SK-N-SH (cell line): Measurements from ENCODE around the gene NTN1. TPM values are rescaled to one million over a fixed set of nuclear protein-coding genes. Genes with fewer than 3 reads are reported as not detected.

Experiments used
- CTCF ChIA-PET: fragments of 300-600, 350-600 bp; formaldehyde crosslinking; extraction: SDS; loops from one replicate; lab custom pipeline; 2021; lab: Yijun Ruan, JAX
- POLR2A ChIA-PET: fragments of 350-600 bp; sonication (Branson Sonifier 250); formaldehyde crosslinking; extraction: SDS; loops from one replicate; lab custom pipeline; 2020; ENCODE audit warnings: antibody characterized with exemption, inconsistent platforms; lab: Yijun Ruan, JAX
- DNase-seq: peaks from one replicate; pipeline ENCODE4 v3.0.0; 2012
- H2AFZ ChIP-seq: fragments of 200-600 bp; sonication (generic); 2 replicates; pipeline ENCODE4 v1.8.1; 2016; ENCODE audit warnings: antibody characterized with exemption, mild to moderate bottlenecking, low read depth
- H3F3A ChIP-seq: fragments of 200-600 bp; sonication (generic); replicated peaks from 2 replicates; pipeline ENCODE3; 2016; ENCODE audit warnings: antibody characterized with exemption, mild to moderate bottlenecking; ENCODE audit not compliant: insufficient read depth
- H3K27ac ChIP-seq, 2 experiments: fragments of 200-500 bp in 1 of 2; fragments of 200-600 bp in 1 of 2; sonication (Bioruptor generic) in 1 of 2; sonication (generic), shearing (Covaris generic) in 1 of 2; 2 replicates each; pipeline versions ENCODE4 v1.5.1 to v1.6.1; 2014 to 2016; ENCODE audit warnings: low read depth in 2 of 2, inconsistent platforms in 1 of 2, low read length in 1 of 2, mild to moderate bottlenecking in 1 of 2, mixed read lengths in 1 of 2
- H3K27me3 ChIP-seq: fragments of 200-600 bp; sonication (generic), shearing (Covaris generic); 2 replicates; pipeline ENCODE4 v1.6.1; 2016; ENCODE audit warnings: mixed run types; ENCODE audit not compliant: insufficient read depth
- H3K36me3 ChIP-seq, 2 experiments: fragments of 200-500 bp in 1 of 2; fragments of 200-600 bp in 1 of 2; sonication (Bioruptor generic) in 1 of 2; sonication (generic) in 1 of 2; replicated peaks in 1 of 2; 2 replicates each; pipeline versions ENCODE3 to v1.5.1; 2014 to 2016; ENCODE audit warnings: low read length in 1 of 2, mild to moderate bottlenecking in 1 of 2; ENCODE audit not compliant: insufficient read depth in 2 of 2, control insufficient read depth in 1 of 2
- H3K4me1 ChIP-seq, 2 experiments: fragments of 200-500 bp in 1 of 2; fragments of 200-600 bp in 1 of 2; sonication (Bioruptor generic) in 1 of 2; sonication (generic), shearing (Covaris generic) in 1 of 2; 2 replicates each; pipeline versions ENCODE4 v1.5.1 to v1.6.1; 2014 to 2016; ENCODE audit warnings: low read depth in 1 of 2, low read length in 1 of 2, mixed run types in 1 of 2; ENCODE audit not compliant: insufficient read depth in 2 of 2, control insufficient read depth in 1 of 2
- H3K4me2 ChIP-seq: fragments of 200-600 bp; sonication (generic), shearing (Covaris generic); 2 replicates; pipeline ENCODE4 v1.6.1; 2017; ENCODE audit warnings: mixed run types
- H3K4me3 ChIP-seq, 2 experiments: fragments of 200-500 bp in 1 of 2; fragments of 200-600 bp in 1 of 2; sonication (Bioruptor generic) in 1 of 2; sonication (generic), shearing (Covaris generic) in 1 of 2; 2 replicates each; pipeline versions ENCODE4 v1.5.1 to v1.8.1; 2014 to 2016; ENCODE audit warnings: low read depth in 2 of 2, inconsistent platforms in 1 of 2, low read length in 1 of 2, mild to moderate bottlenecking in 1 of 2, mixed read lengths in 1 of 2, moderate library complexity in 1 of 2
- H3K79me2 ChIP-seq: fragments of 200-600 bp; sonication (generic); 2 replicates; pipeline ENCODE4 v1.8.1; 2017; ENCODE audit warnings: mild to moderate bottlenecking; ENCODE audit not compliant: insufficient read depth
- H3K9ac ChIP-seq: fragments of 200-600 bp; sonication (generic); 2 replicates; pipeline ENCODE4 v1.6.1; 2017; ENCODE audit warnings: mixed run types
- H3K9me2 ChIP-seq: fragments of 200-600 bp; sonication (generic); 2 replicates; pipeline ENCODE4 v1.6.1; 2017; ENCODE audit warnings: mixed run types
- H3K9me3 ChIP-seq: fragments of 200-600 bp; sonication (generic); 2 replicates; pipeline ENCODE4 v1.6.1; 2017; ENCODE audit warnings: mixed run types, mild to moderate bottlenecking, moderate library complexity
- H4K20me1 ChIP-seq: fragments of 200-600 bp; sonication (generic); 2 replicates; pipeline ENCODE4 v1.6.1; 2017; ENCODE audit warnings: mild to moderate bottlenecking, mixed run types; ENCODE audit not compliant: insufficient read depth
- ELF1 ChIP-seq: IDR thresholded peaks from 2 replicates; pipeline ENCODE4 v1.4.0; 2012
- EP300 ChIP-seq, 2 experiments: IDR thresholded peaks; 2 replicates each; pipeline versions ENCODE4 v1.4.0 to v1.6.1; 2012; ENCODE audit warnings: borderline replicate concordance in 1 of 2, low read depth in 1 of 2, low read length in 1 of 2
- FOSL2 ChIP-seq: IDR thresholded peaks from 2 replicates; pipeline ENCODE4 v1.4.0; 2012; ENCODE audit warnings: low read depth, mild to moderate bottlenecking, moderate library complexity, borderline replicate concordance
- FOXJ3 ChIP-seq: sonication (generic); formaldehyde crosslinking; IDR thresholded peaks from 2 replicates; pipeline ENCODE4 v1.5.1; 2020; ENCODE audit warnings: mild to moderate bottlenecking, missing genetic modification reagents
- FOXM1 ChIP-seq: IDR thresholded peaks from 2 replicates; pipeline ENCODE4 v1.4.0; 2012; ENCODE audit warnings: low read depth, mild to moderate bottlenecking
- GATA2 ChIP-seq: sonication (generic); formaldehyde crosslinking; IDR thresholded peaks from 2 replicates; pipeline ENCODE4 v1.5.0; 2020; ENCODE audit warnings: mild to moderate bottlenecking, missing genetic modification reagents
- MXI1 ChIP-seq: IDR thresholded peaks from 2 replicates; pipeline ENCODE4 v1.6.1; 2012; ENCODE audit warnings: mild to moderate bottlenecking, low read depth, low read length, improper control_type of control experiment
- NFIC ChIP-seq: IDR thresholded peaks from 2 replicates; pipeline ENCODE4 v1.4.0; 2012; ENCODE audit warnings: borderline replicate concordance
- POLR2AphosphoS5 ChIP-seq: IDR thresholded peaks from 2 replicates; pipeline ENCODE4 v1.6.1; 2012; ENCODE audit warnings: low read depth, low read length
- RAD21 ChIP-seq: IDR thresholded peaks from 2 replicates; pipeline ENCODE4 v1.6.1; 2012; ENCODE audit warnings: mild to moderate bottlenecking, low read length
- REST ChIP-seq: IDR thresholded peaks from 2 replicates; pipeline ENCODE4 v1.6.1; 2012; ENCODE audit warnings: mild to moderate bottlenecking, low read depth, low read length, moderate library complexity
- RXRA ChIP-seq: IDR thresholded peaks from 2 replicates; pipeline ENCODE4 v1.4.0; 2012; ENCODE audit warnings: low read depth, mild to moderate bottlenecking, borderline replicate concordance
- WGBS: methylation state at CpG from one replicate; pipeline ENCODE4 v1.1.6; 2017; ENCODE audit warnings: low lambda C conversion rate; 5-methylcytosine and 5-hydroxymethylcytosine counted together
- polyA plus RNA-seq, 3 experiments: library from polyadenylated mRNA; depleted of rRNA; stranded (reverse); fragments of >200 nt; gene quantifications; 2 replicates each; pipeline ENCODE4 v1.2.3, GENCODE V29; 2012

NTN1 gene
- polyA plus RNA-seq, 1 of the 3 experiments (the other 2 are of a cell fraction): 0.05 TPM

GRCh38 chr17:9022573-9023391 lies 1.5 kb downstream of the NTN1 start (continued):
- TF ChIP-seq REST (no peak), NFIC (no peak)
- TF ChIP-seq, all 33 proteins: peak for 0

- ChIA-PET CTCF (interaction anchor here (1.2 kb wide), 1 partner anchor 28 kb away, joined by 4 read pairs; no protein-coding TSS in a partner anchor), POLR2A (no interaction called here)
- H4K20me1 ChIP-seq: no peaks in the 10 kb centered on the region
- no peak overlapping the region for H3K27ac ChIP-seq
- no peaks in the 10 kb centered on the region for H3F3A ChIP-seq
- no peak overlapping the region for H3K4me2 ChIP-seq
- H3K9me2 ChIP-seq: no peaks in the 10 kb centered on the region
- WGBS: 37% methylated on average over 16 of the region's 49 CpGs
- H3K27me3 ChIP-seq: peaks cover 74% of the 10 kb centered on the region
- H2AFZ ChIP-seq: no peak overlapping the region
- H3K79me2 ChIP-seq: no peaks in the 10 kb centered on the region
- H3K4me3 ChIP-seq: no peak overlapping the region
- no peak for DNase-seq
- H3K4me1 ChIP-seq: no peaks in the 10 kb centered on the region; a peak in 1 of 4 replicates
- TF ChIP-seq EP300 (IDR thresholded peaks at IDR 0.05; ENCODE audit: borderline replicate concordance in 1 of 2, low read depth in 1 of 2, low read length in 1 of 2) (no peak), POLR2AphosphoS5 (no peak), FOXM1 (no peak), MXI1 (no peak), RAD21 (no peak), FOXJ3 (CRISPR knock-in tag) (no peak), FOSL2 (no peak), GATA2 (CRISPR knock-in tag) (no peak), ELF1 (no peak), RXRA (no peak)
- no peak overlapping the region for H3K9ac ChIP-seq
- H3K36me3 ChIP-seq: no peaks in the 10 kb centered on the region
- no peaks in the 10 kb centered on the region for H3K9me3 ChIP-seq
Observed at GRCh38 chr17:9023392-9024218, 2.3 kb downstream of the NTN1 start.
